Activated CD8-positive, alpha-beta T cell treated with anti-CD3 and anti-CD28 coated beads for 36 hours (primary cell): ENCODE measurements around the gene CYP4F22. TPM values are rescaled to one million over a fixed set of nuclear protein-coding genes. Genes with fewer than 3 reads are reported as not detected.
A peak's percentile ranks its signal among the peaks of the same experiment; 100 is the strongest.
"Not testable (repeated sequence)": the region's sequence is repeated elsewhere in the genome, so short reads cannot be mapped to it uniquely, and the experiment has no call there.

Experiments used
- ATAC-seq: fragments of 200-7000 bp; cut with Tn5 transposase; one replicate; pipeline ENCODE4 v1.10.0; 2021; ENCODE audit warnings: mild to moderate bottlenecking, moderate library complexity
- CTCF ChIA-PET: fragments of 350-600 bp; sonication (Branson Sonifier 250); formaldehyde crosslinking; loops from one replicate; lab custom pipeline; 2021; ENCODE audit warnings: antibody characterized with exemption; lab: Charles Lee
- POLR2A ChIA-PET: fragments of 350-600 bp; sonication (Branson Sonifier 250); formaldehyde crosslinking; loops from one replicate; lab custom pipeline; 2021; ENCODE audit warnings: antibody characterized with exemption; lab: Charles Lee
- DNase-seq: peaks from one replicate; pipeline ENCODE4 v3.0.0-alpha.2; 2020
- H3K27ac Mint-ChIP-seq: one replicate; pipeline ENCODE4 v1.8.0; 2021; ENCODE audit warnings: mild to moderate bottlenecking, mixed read lengths
- H3K27me3 Mint-ChIP-seq: one replicate; pipeline ENCODE4 v1.8.0; 2021; ENCODE audit warnings: mixed read lengths
- H3K36me3 Mint-ChIP-seq: one replicate; pipeline ENCODE4 v1.8.0; 2021; ENCODE audit warnings: low read depth, mixed read lengths
- H3K4me1 Mint-ChIP-seq: one replicate; pipeline ENCODE4 v1.8.0; 2021; ENCODE audit warnings: low read depth, mixed read lengths
- H3K4me3 Mint-ChIP-seq: one replicate; pipeline ENCODE4 v1.8.0; 2021; ENCODE audit warnings: mild to moderate bottlenecking, moderate library complexity, mixed read lengths
- H3K9me3 Mint-ChIP-seq: one replicate; pipeline ENCODE4 v1.8.0; 2021; ENCODE audit warnings: mixed read lengths
- CTCF ChIP-seq: fragments of 200-600 bp; IDR thresholded peaks from one replicate; pipeline ENCODE4 v1.8.0; 2022; ENCODE audit warnings: antibody characterized with exemption, mild to moderate bottlenecking
- intact Hi-C: fragments of 100-400 bp; cut with micrococcal nuclease; formaldehyde crosslinking; loops from one replicate; pipeline ENCODE4 v1.10.0; 2022
- total RNA-seq, 2 experiments: library from RNA; stranded (reverse); gene quantifications; one replicate each; pipeline ENCODE4 v1.2.3, GENCODE V29; 2021

Gene CYP4F22
- total RNA-seq, 2 experiments from 2014 or later, result 1.5 to 1.7 TPM

- no peak overlapping the region for H3K4me3 Mint-ChIP-seq
- ChIA-PET CTCF (interaction anchor here (1.0 to 1.2 kb wide), 2 partner anchors 10 to 27 kb away, joined by 3 read pairs; no protein-coding TSS in a partner anchor), POLR2A (interaction anchor here (0.7 kb wide), 1 partner anchor 18 kb away, joined by 3 read pairs; no protein-coding TSS in a partner anchor)
- no peak for TF ChIP-seq CTCF
- intact Hi-C loops, result no loop called here
- no peak overlapping the region for H3K27ac Mint-ChIP-seq
- H3K9me3 Mint-ChIP-seq, result peaks cover 12% of the 10 kb centered on the region
- no peak for DNase-seq
- peaks cover 15% of the 10 kb centered on the region for H3K36me3 Mint-ChIP-seq
- ATAC-seq, result no peak
- peaks cover 14% of the 10 kb centered on the region for H3K4me1 Mint-ChIP-seq
- H3K27me3 Mint-ChIP-seq, result no peaks in the 10 kb centered on the region
These were observed 19.4 kb downstream of the CYP4F22 start for GRCh38 chr19:15527705-15528104.

GRCh38 chr19:15529774-15530372 lies 21.5 kb downstream of the CYP4F22 start:
- Mint-ChIP-seq H3K9me3 (peaks cover 12% of the 10 kb centered on the region), H3K36me3 (peaks cover 15% of the 10 kb centered on the region), H3K27ac (no peak overlapping the region), H3K4me3 (no peak overlapping the region), H3K4me1 (peaks cover 22% of the 10 kb centered on the region), H3K27me3 (no peaks in the 10 kb centered on the region)
- intact Hi-C loops, result no loop called here
- ChIA-PET CTCF (interaction anchor here (1.6 kb wide), 1 partner anchor 26 kb away, joined by 4 read pairs; no protein-coding TSS in a partner anchor), POLR2A (interaction anchor here (1.4 kb wide), 1 partner anchor 111 kb away, joined by 4 read pairs; the partner anchor contains the start of gene AKAP8L)
- TF ChIP-seq CTCF, result no peak
- ATAC-seq, result no peak
- no peak for DNase-seq

GRCh38 chr19:15532779-15533521 lies 24.6 kb downstream of the CYP4F22 start:
- peak; percentile 51 for DNase-seq

GRCh38 chr19:15533522-15533830 lies 25.2 kb downstream of the CYP4F22 start:
- POLR2A ChIA-PET, H3K4me3 Mint-ChIP-seq, DNase-seq, H3K27me3 Mint-ChIP-seq, ATAC-seq: not testable (repeated sequence)
- intact Hi-C loops, result loop anchor here (2.0 kb wide), 1 partner anchor 17 kb away; no protein-coding TSS in a partner anchor
- peak overlapping the region; percentile 28 for H3K27ac Mint-ChIP-seq
- H3K36me3 Mint-ChIP-seq, result peaks cover 14% of the 10 kb centered on the region
- H3K4me1 Mint-ChIP-seq, result peaks cover 32% of the 10 kb centered on the region
- CTCF ChIA-PET, result interaction anchor here (1.0 to 1.5 kb wide), 3 partner anchors 22 to 114 kb away, joined by 4 to 7 read pairs (median 4); partner anchors contain the start of gene AKAP8L
- H3K9me3 Mint-ChIP-seq, result peaks cover 17% of the 10 kb centered on the region

More at GRCh38 chr19:15532779-15533521, 24.6 kb downstream of the CYP4F22 start:
- H3K4me3 Mint-ChIP-seq, result no peak overlapping the region
- ChIA-PET CTCF (interaction anchor here (0.7 to 1.0 kb wide), 3 partner anchors 23 to 114 kb away, joined by 3 to 4 read pairs (median 4); partner anchors contain the start of gene AKAP8L), POLR2A (interaction anchor here (0.7 to 0.9 kb wide), 2 partner anchors 19 to 912 kb away, joined by 3 read pairs; no protein-coding TSS in a partner anchor)
- peaks cover 32% of the 10 kb centered on the region for H3K4me1 Mint-ChIP-seq
- H3K27ac Mint-ChIP-seq, result peak overlapping the region; percentile 66
- H3K27me3 Mint-ChIP-seq, result no peaks in the 10 kb centered on the region
- peak; percentile 81 for ATAC-seq
- intact Hi-C loops, result loop anchor here (2.0 kb wide), 1 partner anchor 18 kb away; no protein-coding TSS in a partner anchor
- H3K9me3 Mint-ChIP-seq, result peaks cover 12% of the 10 kb centered on the region
- no peak for TF ChIP-seq CTCF
- H3K36me3 Mint-ChIP-seq, result peaks cover 14% of the 10 kb centered on the region

- peak; percentile 37 for ATAC-seq
- TF ChIP-seq CTCF, result no peak
- H3K4me3 Mint-ChIP-seq, result no peak overlapping the region
- H3K4me1 Mint-ChIP-seq, result peaks cover 36% of the 10 kb centered on the region
- H3K36me3 Mint-ChIP-seq, result peaks cover 6% of the 10 kb centered on the region
- no peak overlapping the region for H3K27ac Mint-ChIP-seq
- ChIA-PET CTCF (interaction anchor here (1.5 kb wide), 1 partner anchor 20 kb away, joined by 7 read pairs; no protein-coding TSS in a partner anchor), POLR2A (no interaction called here)
- H3K27me3 Mint-ChIP-seq, result no peaks in the 10 kb centered on the region
- peaks cover 11% of the 10 kb centered on the region for H3K9me3 Mint-ChIP-seq
- intact Hi-C loops, result no loop called here
- DNase-seq, result peak; percentile 58
These were observed 26.9 kb downstream of the CYP4F22 start for GRCh38 chr19:15534957-15535864.
